Thymus (tissue), 11 donors: Measurements from ENCODE around the gene NUBP2. TPM values are rescaled to one million over a fixed set of nuclear protein-coding genes. Genes with fewer than 3 reads are reported as not detected.

ENCODE experiments used
- DNase-seq, 9 donors: peaks; one replicate each; pipeline ENCODE4 v3.0.0-alpha.2; 2013; ENCODE audit warnings: low spot score in 9 of 9, low read depth in 6 of 9, missing footprints in 1 of 9
- H3K27ac ChIP-seq, 2 donors: one replicate each; pipeline ENCODE4 v1.5.1; 2013; ENCODE audit warnings: control low read depth in 1 of 2, low read depth in 1 of 2, low read length in 1 of 2, mild to moderate bottlenecking in 1 of 2, moderate library complexity in 1 of 2
- H3K27me3 ChIP-seq, 2 donors: one replicate each; pipeline ENCODE4 v1.5.1; 2013; ENCODE audit warnings: low read length in 1 of 2; ENCODE audit not compliant: control insufficient read depth in 2 of 2, insufficient read depth in 1 of 2
- H3K36me3 ChIP-seq, 2 donors: one replicate each; pipeline ENCODE4 v1.5.1; 2013; ENCODE audit warnings: low read length in 1 of 2, mild to moderate bottlenecking in 1 of 2, moderate library complexity in 1 of 2; ENCODE audit not compliant: control insufficient read depth in 2 of 2, insufficient read depth in 2 of 2
- H3K4me1 ChIP-seq, 2 donors: one replicate each; pipeline ENCODE4 v1.5.1; 2013; ENCODE audit warnings: low read length in 2 of 2; ENCODE audit not compliant: control insufficient read depth in 2 of 2, insufficient read depth in 2 of 2
- H3K4me3 ChIP-seq, 2 donors: one replicate each; pipeline ENCODE4 v1.5.1; 2013; ENCODE audit warnings: low read length in 2 of 2, control low read depth in 1 of 2, mild to moderate bottlenecking in 1 of 2
- H3K9me3 ChIP-seq, 2 donors: one replicate each; pipeline ENCODE4 v1.5.1; 2013; ENCODE audit warnings: low read length in 1 of 2, mild to moderate bottlenecking in 1 of 2; ENCODE audit not compliant: control insufficient read depth in 2 of 2, insufficient read depth in 1 of 2
- WGBS: extraction: QIAGEN DNeasy Blood & Tissue Kit; methylation state at CpG from one replicate; pipeline ENCODE4 v1.1.7; 2013; 5-methylcytosine and 5-hydroxymethylcytosine counted together
- polyA plus RNA-seq: library from polyadenylated mRNA; stranded (reverse); fragments of 200-250 nt; gene quantifications from one replicate; pipeline ENCODE4 v1.2.3, GENCODE V29; 2013
- total RNA-seq: library from RNA; stranded (reverse); fragments of 120-200 nt; gene quantifications from one replicate; pipeline ENCODE4 v1.2.4, GENCODE V29; 2013
- donor health status: healthy.

Gene NUBP2
- total and polyA plus RNA-seq, 2 donors = 73.9 to 80.6 TPM

- no peak overlapping the region for H3K4me3 ChIP-seq
- H3K4me1 ChIP-seq = no peaks in the 10 kb centered on the region
- H3K27ac ChIP-seq = no peak overlapping the region
- WGBS = 96% methylated on average over 32 of the region's 32 CpGs
- H3K9me3 ChIP-seq = peaks cover 3 to 12% of the 10 kb centered on the region in 2 donors
- H3K36me3 ChIP-seq = peaks cover 41 to 70% of the 10 kb centered on the region in 2 donors
- no peaks in the 10 kb centered on the region for H3K27me3 ChIP-seq
- no peak for DNase-seq
These were observed 39.1 kb upstream of the NUBP2 start for GRCh38 chr16:1743376-1744337.

- Histone ChIP-seq H3K27me3 (no peaks in the 10 kb centered on the region), H3K4me3 (no peak overlapping the region), H3K27ac (no peak overlapping the region), H3K4me1 (no peaks in the 10 kb centered on the region), H3K36me3 (peaks cover 48 to 78% of the 10 kb centered on the region in 2 donors), H3K9me3 (peaks cover under 1 to 5% of the 10 kb centered on the region in 2 donors)
- 97% methylated on average over 24 of the region's 24 CpGs for WGBS
- no peak for DNase-seq
These were observed 38.4 kb upstream of the NUBP2 start for GRCh38 chr16:1744338-1744840.

DNA sequence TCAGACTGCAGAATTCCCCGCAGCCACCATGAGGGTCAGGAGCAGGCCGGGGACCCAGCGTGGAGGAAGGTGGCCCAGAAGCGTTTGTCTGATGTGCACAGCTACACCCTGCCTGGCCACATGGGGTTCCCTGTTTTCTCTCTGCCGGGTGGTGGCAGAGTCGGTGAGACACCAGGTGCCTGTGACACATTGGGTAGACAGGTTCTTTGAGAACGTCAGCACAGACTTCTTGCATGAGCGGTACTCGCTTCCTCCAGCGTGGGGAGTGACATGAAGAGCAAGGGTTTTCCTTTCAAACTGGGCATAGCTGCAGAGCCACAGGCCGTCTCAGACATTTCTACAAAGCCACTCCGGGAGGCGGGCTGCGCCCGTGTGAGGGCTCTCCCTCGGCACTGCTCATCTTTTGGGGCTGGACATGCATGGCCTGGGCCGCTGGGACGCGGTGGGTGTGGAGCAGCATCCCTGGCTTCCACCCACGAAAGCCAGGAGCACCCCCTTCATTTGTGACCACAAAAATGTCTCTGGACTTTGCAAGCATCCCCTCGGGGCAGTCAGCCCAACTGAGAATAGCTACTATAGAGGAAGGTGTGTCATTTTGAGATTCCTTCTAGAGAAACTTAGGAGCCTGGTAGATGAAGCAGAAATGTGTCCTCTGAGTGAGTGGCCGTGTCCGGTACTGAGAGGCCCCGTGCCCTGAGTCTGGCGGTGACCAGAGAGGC lies 37.4 kb upstream of the NUBP2 start:
- Histone ChIP-seq H3K27me3 (no peaks in the 10 kb centered on the region), H3K4me1 (no peaks in the 10 kb centered on the region), H3K4me3 (no peak overlapping the region), H3K27ac (no peak overlapping the region), H3K9me3 (no peaks in the 10 kb centered on the region), H3K36me3 (peaks cover 53 to 80% of the 10 kb centered on the region in 2 donors)
- 93% methylated on average over 25 of the region's 25 CpGs for WGBS
- no peak for DNase-seq

GRCh38 chr16:1745900-1746692 lies 36.7 kb upstream of the NUBP2 start:
- Histone ChIP-seq H3K9me3 (no peaks in the 10 kb centered on the region), H3K4me3 (no peak overlapping the region), H3K27me3 (no peaks in the 10 kb centered on the region), H3K27ac (no peak overlapping the region), H3K4me1 (no peaks in the 10 kb centered on the region), H3K36me3 (peaks cover 50 to 77% of the 10 kb centered on the region in 2 donors)
- WGBS = 98% methylated on average over 29 of the region's 29 CpGs
- no peak for DNase-seq

- Histone ChIP-seq H3K27me3 (no peaks in the 10 kb centered on the region), H3K9me3 (no peaks in the 10 kb centered on the region), H3K4me1 (no peaks in the 10 kb centered on the region), H3K36me3 (peaks cover 54 to 78% of the 10 kb centered on the region in 2 donors), H3K4me3 (no peak overlapping the region), H3K27ac (no peak overlapping the region)
- WGBS = 98% methylated on average over 31 of the region's 31 CpGs
- DNase-seq = no peak
These were observed 36.0 kb upstream of the NUBP2 start for GRCh38 chr16:1746693-1747195.

DNA sequence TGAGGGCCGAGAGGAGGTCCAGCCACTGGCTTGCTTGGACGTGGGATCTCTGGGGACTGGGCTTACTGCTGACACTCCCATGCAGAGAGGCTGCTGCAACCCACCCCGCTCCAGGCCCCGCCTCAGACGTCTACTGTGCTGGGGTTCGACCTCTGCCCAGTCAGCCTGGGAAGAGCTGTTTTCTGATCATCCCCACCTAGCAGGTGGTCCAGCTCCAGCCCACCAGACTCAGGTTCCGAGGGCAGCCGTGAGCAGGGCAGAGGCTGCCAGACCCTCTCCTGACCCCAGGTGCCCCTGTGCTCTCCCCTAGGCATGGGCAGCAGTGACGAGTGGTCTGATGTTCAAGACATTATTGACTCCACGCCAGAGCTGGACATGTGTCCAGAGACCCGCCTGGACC lies 34.8 kb upstream of the NUBP2 start:
- DNase-seq = no peak
- Histone ChIP-seq H3K4me1 (no peaks in the 10 kb centered on the region), H3K27ac (no peak overlapping the region), H3K9me3 (no peaks in the 10 kb centered on the region), H3K36me3 (peaks cover 65 to 87% of the 10 kb centered on the region in 2 donors), H3K27me3 (no peaks in the 10 kb centered on the region), H3K4me3 (no peak overlapping the region)
- 93% methylated on average over 11 of the region's 11 CpGs for WGBS

GRCh38 chr16:1749152-1750117 lies 33.3 kb upstream of the NUBP2 start:
- no peak for DNase-seq
- 97% methylated on average over 29 of the region's 29 CpGs for WGBS
- H3K4me1 ChIP-seq = no peaks in the 10 kb centered on the region
- H3K27me3 ChIP-seq = no peaks in the 10 kb centered on the region
- no peak overlapping the region for H3K27ac ChIP-seq
- H3K9me3 ChIP-seq = no peaks in the 10 kb centered on the region
- peaks cover 62 to 83% of the 10 kb centered on the region in 2 donors for H3K36me3 ChIP-seq
- H3K4me3 ChIP-seq = no peak overlapping the region

GRCh38 chr16:1751946-1752345 lies 30.8 kb upstream of the NUBP2 start:
- Histone ChIP-seq H3K9me3 (no peaks in the 10 kb centered on the region), H3K27me3 (no peaks in the 10 kb centered on the region), H3K27ac (no peak overlapping the region), H3K4me3 (no peak overlapping the region), H3K36me3 (peaks cover 64 to 67% of the 10 kb centered on the region in 2 donors), H3K4me1 (no peaks in the 10 kb centered on the region)
- WGBS = 98% methylated on average over 16 of the region's 16 CpGs
- no peak for DNase-seq
